GM19438 (cell line): ENCODE measurements around the gene BMP7.

ENCODE experiments used
- ATAC-seq: cut with Tn5 transposase; IDR thresholded peaks from one replicate; pipeline ENCODE4 v1.9.1; 2021; ENCODE audit warnings: low read depth; ENCODE audit not compliant: unreplicated experiment

Gene BMP7

DNA sequence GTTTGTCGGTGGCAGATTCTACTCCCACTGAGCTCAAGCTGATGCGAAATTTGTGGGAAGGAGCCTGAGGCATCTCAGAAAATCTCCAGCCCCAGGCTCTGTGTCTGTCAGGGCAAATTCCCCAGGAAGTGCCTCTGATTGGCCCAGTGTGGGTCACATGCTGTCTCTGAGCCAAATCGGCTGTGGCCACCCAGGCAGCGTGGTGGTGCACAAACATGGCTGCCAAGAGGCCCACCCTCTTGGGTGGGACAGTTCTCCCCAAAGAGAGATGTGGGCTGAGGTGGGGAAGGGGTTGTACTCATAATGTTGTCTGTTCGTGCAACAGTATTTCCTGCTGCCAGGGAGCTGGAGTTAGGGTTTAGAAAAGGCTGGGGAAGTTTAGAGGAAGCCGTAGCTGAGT lies 130.6 kb downstream of the BMP7 start:
- ATAC-seq = no peak

- ATAC-seq = no peak
These were observed 131.6 kb downstream of the BMP7 start for GRCh38 chr20:57134804-57135203.

- ATAC-seq = no peak
These were observed 132.4 kb downstream of the BMP7 start for GRCh38 chr20:57133926-57134650.

GRCh38 chr20:57131601-57132391 lies 134.6 kb downstream of the BMP7 start:
- ATAC-seq = no peak

GRCh38 chr20:57131077-57131476 lies 135.4 kb downstream of the BMP7 start:
- ATAC-seq = no peak

DNA sequence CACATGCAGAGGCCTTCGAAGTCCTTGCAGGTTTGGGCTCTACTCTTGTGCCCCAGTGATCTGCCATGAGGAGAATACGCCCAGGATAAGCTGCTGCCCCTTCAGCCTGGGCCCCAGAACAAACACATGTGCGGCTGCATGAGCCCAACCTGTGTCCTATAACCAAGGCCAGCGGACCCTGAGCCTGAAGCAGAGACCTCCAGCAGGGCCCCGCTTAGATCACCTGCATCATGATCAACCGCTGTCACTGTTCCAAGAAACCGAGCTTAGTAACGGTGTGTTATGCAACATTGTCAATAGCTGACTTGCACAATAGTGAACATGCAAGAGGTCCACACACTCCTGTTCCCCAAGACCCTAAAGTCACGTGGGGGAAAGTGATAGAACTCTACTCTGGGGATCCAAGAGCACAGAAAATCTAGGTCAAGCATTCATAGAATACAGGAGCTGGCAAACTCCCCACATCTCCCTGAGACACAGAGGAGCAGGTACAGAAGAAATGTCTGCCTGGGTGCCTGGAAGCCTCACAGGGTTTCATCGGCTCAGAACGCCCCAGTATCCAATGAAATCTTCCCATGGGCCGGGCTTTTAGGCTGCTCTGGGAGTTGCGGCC lies 136.2 kb downstream of the BMP7 start:
- no peak for ATAC-seq

DNA sequence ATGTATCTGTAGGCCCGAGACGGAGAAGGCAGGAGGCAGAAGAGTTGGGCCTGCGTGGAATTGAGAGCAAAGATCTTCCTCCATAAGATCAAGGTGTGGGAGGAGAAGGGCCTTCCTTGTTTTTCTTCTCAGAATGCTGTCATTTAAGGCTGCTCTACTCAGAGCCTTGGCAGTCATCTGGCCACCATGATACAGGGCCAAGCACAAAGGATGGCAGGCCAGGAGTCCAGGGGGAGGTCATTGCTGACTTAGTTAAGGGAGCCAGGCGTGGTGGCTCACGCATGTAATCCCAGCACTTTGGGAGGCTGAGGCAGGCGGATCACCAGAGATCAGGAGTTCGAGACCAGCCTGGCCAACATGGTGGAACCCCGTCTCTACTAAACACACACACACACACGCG lies 137.1 kb downstream of the BMP7 start:
- ATAC-seq = no peak

DNA sequence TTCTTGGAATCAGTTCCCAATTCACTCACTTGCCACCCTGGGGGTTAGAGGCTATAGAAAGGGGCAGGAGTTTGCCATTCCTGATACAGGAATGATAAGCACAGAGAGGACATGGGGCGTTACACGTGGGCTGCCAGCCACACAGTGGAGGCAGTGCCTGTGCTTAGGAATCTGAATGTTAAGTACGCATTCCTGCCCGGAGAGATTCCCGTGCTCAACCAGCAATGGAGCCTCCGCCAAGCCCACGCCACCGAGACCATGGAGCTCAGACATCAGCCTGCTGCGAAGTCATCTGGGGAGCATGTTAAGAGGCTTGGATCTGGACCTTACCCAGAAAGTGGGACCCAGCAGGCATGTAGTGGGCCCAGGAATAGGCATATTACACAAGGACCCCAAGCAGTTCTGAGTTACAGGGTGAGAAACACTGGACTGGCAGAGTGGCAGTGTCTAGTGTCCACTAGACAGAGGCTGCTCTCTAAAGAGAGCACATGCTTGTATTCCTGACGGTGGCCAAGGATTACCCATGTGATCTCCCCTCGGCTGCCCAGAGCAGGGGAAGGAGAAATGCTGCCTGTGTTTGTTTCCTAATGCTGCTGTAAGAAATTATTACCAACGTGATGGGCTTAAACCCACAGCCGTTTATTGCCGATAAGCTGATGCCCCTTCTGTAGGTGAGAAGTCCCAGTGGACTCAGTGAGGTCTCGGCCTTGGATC lies 138.2 kb downstream of the BMP7 start:
- ATAC-seq = no peak

GRCh38 chr20:57126481-57127092 lies 139.9 kb downstream of the BMP7 start:
- no peak for ATAC-seq

DNA sequence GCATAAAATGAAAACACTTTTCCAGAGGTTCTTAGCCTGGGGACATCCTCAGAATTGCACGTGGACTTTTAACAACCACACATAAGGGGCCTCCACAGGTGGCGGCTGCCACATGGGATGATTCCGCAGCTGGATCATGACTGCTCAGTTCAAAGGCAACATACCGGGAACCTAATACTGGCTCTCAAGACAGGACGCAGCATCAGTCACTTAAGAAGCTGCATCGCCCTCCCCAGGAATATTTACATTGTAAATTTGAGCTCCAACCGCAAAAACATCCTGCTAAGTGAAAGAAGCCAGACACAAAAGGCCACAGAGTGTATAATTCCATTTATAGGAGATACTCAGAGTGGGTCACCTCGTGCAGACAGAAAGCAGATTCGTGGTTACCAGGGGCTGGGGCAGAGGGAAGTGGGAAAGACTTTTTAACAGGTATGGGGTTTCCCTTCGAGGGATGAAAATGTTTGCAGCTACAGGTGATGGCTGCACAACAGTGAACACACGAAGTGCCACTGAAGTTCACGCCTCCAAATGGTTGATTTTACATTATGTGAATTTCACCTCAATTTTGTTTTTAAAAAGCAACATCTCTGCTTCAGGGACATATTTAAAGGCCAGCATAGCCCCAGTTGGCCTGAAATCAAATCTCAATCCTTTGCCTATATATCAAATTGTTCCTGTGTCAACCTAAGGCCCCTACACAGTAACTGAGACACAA lies 141.5 kb downstream of the BMP7 start:
- no peak for ATAC-seq

DNA sequence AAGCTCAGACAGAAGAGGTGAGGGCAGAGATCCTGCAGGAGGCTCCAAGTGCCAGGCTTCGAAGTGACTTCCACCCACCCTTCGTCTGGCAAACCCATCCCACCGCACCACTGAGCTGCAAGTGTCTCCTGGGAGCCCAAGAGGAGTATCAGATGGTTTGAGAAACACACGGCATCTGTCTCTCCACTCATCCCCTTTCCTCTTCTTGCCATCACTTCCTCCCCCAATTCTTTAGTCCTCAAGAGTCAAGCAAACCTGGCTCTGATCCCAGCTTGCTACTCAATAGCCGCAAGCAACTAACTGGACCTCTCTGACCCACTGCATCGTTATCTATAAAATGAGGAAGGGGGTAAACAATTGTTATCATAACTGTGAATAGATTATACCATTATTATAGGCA lies 142.1 kb downstream of the BMP7 start:
- ATAC-seq = no peak

GRCh38 chr20:57123504-57123903 lies 142.9 kb downstream of the BMP7 start:
- ATAC-seq = no peak

DNA sequence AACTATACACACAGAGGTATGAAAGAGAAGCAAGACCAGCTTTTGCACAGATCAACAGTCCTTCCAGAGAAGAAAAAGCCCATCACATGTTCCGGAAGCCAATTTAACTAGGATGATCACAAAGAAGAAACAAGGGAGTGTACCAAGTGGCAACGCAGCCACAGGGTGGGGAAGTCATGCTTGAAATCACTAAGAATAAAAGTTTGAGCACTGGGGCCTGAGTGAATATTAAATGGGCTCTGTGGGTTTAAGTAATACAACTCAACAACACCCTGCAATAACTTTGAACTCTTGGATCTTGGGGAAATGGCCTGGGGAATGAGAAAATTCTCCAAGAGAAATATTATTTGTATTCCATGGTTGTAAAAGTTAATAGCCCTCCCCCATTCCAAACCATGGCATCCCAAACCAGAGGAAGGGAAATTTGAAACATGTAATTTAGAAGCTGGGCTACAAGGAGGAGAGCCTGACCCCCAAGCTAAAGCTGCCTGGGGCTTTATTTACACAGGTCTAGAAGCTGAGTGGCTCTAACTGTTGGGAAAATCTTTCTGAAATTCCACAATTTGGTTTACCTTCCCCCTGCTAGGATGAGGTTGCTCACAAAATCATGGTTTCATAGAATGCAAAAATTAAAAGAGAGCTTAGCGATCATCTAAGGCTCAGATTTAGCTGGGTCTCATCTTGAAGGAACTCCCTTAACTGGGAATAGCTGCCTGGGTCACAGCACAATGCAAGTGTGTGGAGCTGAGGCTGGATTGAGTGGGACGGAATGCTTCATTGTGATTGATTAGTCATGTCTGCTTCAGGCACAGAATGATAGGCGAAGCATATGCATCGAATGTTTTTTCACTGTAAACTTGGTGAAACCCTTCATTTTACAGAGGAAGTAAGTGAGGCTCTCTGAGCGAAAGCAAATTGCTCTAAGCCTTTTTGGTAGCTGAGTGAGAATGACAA lies 143.6 kb downstream of the BMP7 start:
- ATAC-seq = no peak

DNA sequence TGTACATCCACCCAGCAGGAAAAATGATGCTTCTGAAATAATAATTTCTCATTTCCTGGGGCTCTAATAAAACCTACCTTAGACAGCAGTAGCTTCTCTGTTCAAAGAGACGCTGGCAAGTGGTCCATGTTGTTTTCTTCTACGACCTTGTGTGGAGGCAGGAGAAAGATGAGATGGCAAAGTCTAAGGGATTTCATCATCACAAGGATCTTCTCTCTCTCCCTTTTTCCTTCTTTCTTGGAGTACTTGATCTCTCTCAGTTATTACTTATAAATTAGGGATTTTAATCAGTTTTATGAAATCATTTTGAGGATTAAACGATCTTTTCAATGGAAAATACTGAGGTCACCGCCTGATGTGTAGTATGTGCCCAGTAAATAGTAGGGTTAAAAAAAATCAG lies 147.5 kb downstream of the BMP7 start:
- no peak for ATAC-seq
